ENCODE results near the gene GPRC5C.

GPRC5C gene

GRCh38 chr17:74415608-74416396 lies 16.1 kb upstream of the GPRC5C start:
- TF ChIP-seq GATA3 (IDR thresholded peaks at IDR 0.05; ENCODE audit: low read depth, low read length) (no peak), GATA2 (IDR thresholded peaks at IDR 0.05; ENCODE audit: low read depth, low read length) (no peak)

- TF ChIP-seq GATA2 (IDR thresholded peaks at IDR 0.05; ENCODE audit: low read depth, low read length) (no peak), GATA3 (IDR thresholded peaks at IDR 0.05; ENCODE audit: low read depth, low read length) (no peak)
Observed at GRCh38 chr17:74417178-74418045, 14.5 kb upstream of the GPRC5C start.

- TF ChIP-seq GATA3 (IDR thresholded peaks at IDR 0.05; ENCODE audit: low read depth, low read length): no peak
Observed at GRCh38 chr17:74419928-74420411, 11.9 kb upstream of the GPRC5C start.

- no peak for TF ChIP-seq GATA2 (IDR thresholded peaks at IDR 0.05; ENCODE audit: low read depth, low read length)
Observed at GRCh38 chr17:74424117-74424516, 7.8 kb upstream of the GPRC5C start.

GRCh38 chr17:74424657-74425056 lies 7.2 kb upstream of the GPRC5C start:
- TF ChIP-seq GATA3 (IDR thresholded peaks at IDR 0.05; ENCODE audit: low read depth, low read length) (no peak), GATA2 (IDR thresholded peaks at IDR 0.05; ENCODE audit: low read depth, low read length) (no peak)

- TF ChIP-seq GATA2 (IDR thresholded peaks at IDR 0.05; ENCODE audit: low read depth, low read length): no peak
Observed at GRCh38 chr17:74426551-74427047, 5.3 kb upstream of the GPRC5C start.

GRCh38 chr17:74427048-74427762 lies 4.7 kb upstream of the GPRC5C start:
- TF ChIP-seq GATA2 (IDR thresholded peaks at IDR 0.05; ENCODE audit: low read depth, low read length): no peak
- TF ChIP-seq GATA3 (IDR thresholded peaks at IDR 0.05; ENCODE audit: low read depth, low read length): no peak

- TF ChIP-seq GATA2 (IDR thresholded peaks at IDR 0.05; ENCODE audit: low read depth, low read length) (no peak), GATA3 (IDR thresholded peaks at IDR 0.05; ENCODE audit: low read depth, low read length) (no peak)
Observed at GRCh38 chr17:74427763-74428153, 4.1 kb upstream of the GPRC5C start.

GRCh38 chr17:74429604-74430384 lies 2.1 kb upstream of the GPRC5C start:
- TF ChIP-seq GATA3 (IDR thresholded peaks at IDR 0.05; ENCODE audit: low read depth, low read length): no peak

GRCh38 chr17:74430385-74430705 lies 1.5 kb upstream of the GPRC5C start:
- no peak for TF ChIP-seq GATA3 (IDR thresholded peaks at IDR 0.05; ENCODE audit: low read depth, low read length)
- TF ChIP-seq GATA2 (IDR thresholded peaks at IDR 0.05; ENCODE audit: low read depth, low read length): no peak

- TF ChIP-seq GATA2 (IDR thresholded peaks at IDR 0.05; ENCODE audit: low read depth, low read length) (no peak), GATA3 (IDR thresholded peaks at IDR 0.05; ENCODE audit: low read depth, low read length) (no peak)
Observed at GRCh38 chr17:74430706-74431567, 951 bp upstream of the GPRC5C start.

- TF ChIP-seq GATA2 (IDR thresholded peaks at IDR 0.05; ENCODE audit: low read depth, low read length) (no peak), GATA3 (IDR thresholded peaks at IDR 0.05; ENCODE audit: low read depth, low read length) (no peak)
Observed at GRCh38 chr17:74432424-74432690, 469 bp downstream of the GPRC5C start.

GRCh38 chr17:74432766-74433391 lies 991 bp downstream of the GPRC5C start:
- TF ChIP-seq GATA3 (IDR thresholded peaks at IDR 0.05; ENCODE audit: low read depth, low read length) (no peak), GATA2 (IDR thresholded peaks at IDR 0.05; ENCODE audit: low read depth, low read length) (no peak)
